Bone marrow (tissue), 2 donors: ENCODE measurements around the gene TDRD10.
A peak's percentile ranks its signal among the peaks of the same experiment; 100 is the strongest.
"Not testable (repeated sequence)": the region's sequence is repeated elsewhere in the genome, so short reads cannot be mapped to it uniquely, and the experiment has no call there.

Experiments
- DNase-seq, 2 donors: peaks; one replicate each; lab custom pipeline; 2025; lab: John Stamatoyannopoulos, UW

The TDRD10 gene

GRCh38 chr1:154514066-154514553 lies 12.1 kb downstream of the TDRD10 start:
- no peak for DNase-seq

- no peak for DNase-seq
These were observed 15.6 kb downstream of the TDRD10 start for GRCh38 chr1:154517661-154518060.

- no peak for DNase-seq
These were observed 17.6 kb downstream of the TDRD10 start for GRCh38 chr1:154519591-154519991.

GRCh38 chr1:154520333-154520732 lies 18.3 kb downstream of the TDRD10 start:
- no peak for DNase-seq

GRCh38 chr1:154521695-154522094 lies 19.7 kb downstream of the TDRD10 start:
- no peak for DNase-seq

- DNase-seq: no peak
These were observed 22.9 kb downstream of the TDRD10 start for GRCh38 chr1:154524881-154525280.

GRCh38 chr1:154527192-154527591 lies 25.2 kb downstream of the TDRD10 start:
- no peak for DNase-seq

- no peak for DNase-seq
These were observed 27.3 kb downstream of the TDRD10 start for GRCh38 chr1:154529308-154529707.

GRCh38 chr1:154531950-154532349 lies 29.9 kb downstream of the TDRD10 start:
- DNase-seq: not testable (repeated sequence)

- no peak for DNase-seq
These were observed 32.2 kb downstream of the TDRD10 start for GRCh38 chr1:154533952-154534844.

GRCh38 chr1:154536570-154536969 lies 34.6 kb downstream of the TDRD10 start:
- DNase-seq: no peak

GRCh38 chr1:154539486-154540483 lies 37.8 kb downstream of the TDRD10 start:
- DNase-seq: no peak

GRCh38 chr1:154541231-154541630 lies 39.2 kb downstream of the TDRD10 start:
- no peak for DNase-seq

GRCh38 chr1:154546264-154547063 lies 44.4 kb downstream of the TDRD10 start:
- peak; percentile 7 to 25 for DNase-seq

- DNase-seq: no peak
These were observed 45.2 kb downstream of the TDRD10 start for GRCh38 chr1:154547105-154547732.

GRCh38 chr1:154548028-154548427 lies 46.0 kb downstream of the TDRD10 start:
- DNase-seq: no peak

- no peak for DNase-seq
These were observed 47.3 kb downstream of the TDRD10 start for GRCh38 chr1:154549202-154549770.

GRCh38 chr1:154550070-154550469 lies 48.1 kb downstream of the TDRD10 start:
- no peak for DNase-seq

GRCh38 chr1:154550657-154551056 lies 48.6 kb downstream of the TDRD10 start:
- DNase-seq: no peak

- DNase-seq: no peak
These were observed 49.5 kb downstream of the TDRD10 start for GRCh38 chr1:154551474-154551873.

- no peak for DNase-seq
These were observed 50.0 kb downstream of the TDRD10 start for GRCh38 chr1:154552036-154552435.
